Osteoblast (primary cell): ENCODE results near the gene CDKN2C. TPM values are rescaled to one million over a fixed set of nuclear protein-coding genes. Genes with fewer than 3 reads are reported as not detected.

Source experiments
- DNase-seq: peaks from one replicate; pipeline ENCODE4 v3.0.0; 2011; ENCODE audit warnings: low spot score, mixed read lengths; ENCODE audit not compliant: insufficient read length; ENCODE audit errors: missing footprints
- H2AFZ ChIP-seq: 2 replicates; pipeline ENCODE4 v1.6.0; 2011; ENCODE audit warnings: mild to moderate bottlenecking, low read length
- H3K27ac ChIP-seq: 2 replicates; pipeline ENCODE4 v1.5.1; 2011; ENCODE audit warnings: mild to moderate bottlenecking, low read depth, low read length, moderate library complexity
- H3K27me3 ChIP-seq: 2 replicates; pipeline ENCODE4 v1.6.0; 2012; ENCODE audit warnings: mild to moderate bottlenecking, control low read depth, inconsistent platforms, low read length, moderate library complexity; ENCODE audit not compliant: insufficient read depth
- H3K36me3 ChIP-seq: 2 replicates; pipeline ENCODE4 v1.5.1; 2011; ENCODE audit warnings: mild to moderate bottlenecking, low read length, control low read depth, moderate library complexity; ENCODE audit not compliant: insufficient read depth
- H3K4me1 ChIP-seq: 2 replicates; pipeline ENCODE4 v1.5.1; 2011; ENCODE audit warnings: mild to moderate bottlenecking, low read length, control low read depth, moderate library complexity; ENCODE audit not compliant: insufficient read depth
- H3K4me2 ChIP-seq: 2 replicates; pipeline ENCODE4 v1.6.0; 2011; ENCODE audit warnings: mild to moderate bottlenecking, low read length; ENCODE audit not compliant: insufficient read depth
- H3K4me3 ChIP-seq: fragments of 200-600 bp; sonication (generic); 3 replicates; pipeline ENCODE4 v1.5.1; 2012; ENCODE audit warnings: mild to moderate bottlenecking, low read length, inconsistent platforms; ENCODE audit not compliant: insufficient read depth
- H3K79me2 ChIP-seq: 2 replicates; pipeline ENCODE4 v1.6.0; 2012; ENCODE audit warnings: mild to moderate bottlenecking, low read length, control low read depth, inconsistent platforms; ENCODE audit not compliant: insufficient read depth
- H3K9me3 ChIP-seq: 2 replicates; pipeline ENCODE4 v1.5.1; 2011; ENCODE audit warnings: low read depth, low read length, control low read depth
- H4K20me1 ChIP-seq: 2 replicates; pipeline ENCODE4 v1.6.0; 2012; ENCODE audit warnings: mild to moderate bottlenecking, low read length, control low read depth; ENCODE audit not compliant: insufficient read depth
- total RNA-seq: library from RNA; depleted of rRNA; stranded (reverse); fragments of >200 nt; gene quantifications from 2 replicates; pipeline ENCODE4 v1.2.3, GENCODE V29; 2012
- TF ChIP-seq, protein P1 (sequence below): IDR thresholded peaks from 2 replicates; pipeline ENCODE4 v1.5.1; 2011; ENCODE audit warnings: mild to moderate bottlenecking, low read depth, low read length, moderate library complexity; ENCODE audit errors: extremely low read depth

The CDKN2C gene
- total RNA-seq, 1 donor: 34.4 TPM

GRCh38 chr1:50972766-50973165 lies 2.7 kb downstream of the CDKN2C start:
- Histone ChIP-seq H2AFZ (peak overlapping the region; percentile 54), H3K9me3 (no peaks in the 10 kb centered on the region), H3K36me3 (no peaks in the 10 kb centered on the region), H3K79me2 (peaks cover 77% of the 10 kb centered on the region), H3K27ac (peak overlapping the region; percentile 44), H3K4me1 (peaks cover 25% of the 10 kb centered on the region), H3K4me2 (peak overlapping the region; percentile 99), H4K20me1 (no peaks in the 10 kb centered on the region), H3K27me3 (no peaks in the 10 kb centered on the region), H3K4me3 (peak overlapping the region; percentile 44)
- no peak for DNase-seq
- TF ChIP-seq, protein P1, sequence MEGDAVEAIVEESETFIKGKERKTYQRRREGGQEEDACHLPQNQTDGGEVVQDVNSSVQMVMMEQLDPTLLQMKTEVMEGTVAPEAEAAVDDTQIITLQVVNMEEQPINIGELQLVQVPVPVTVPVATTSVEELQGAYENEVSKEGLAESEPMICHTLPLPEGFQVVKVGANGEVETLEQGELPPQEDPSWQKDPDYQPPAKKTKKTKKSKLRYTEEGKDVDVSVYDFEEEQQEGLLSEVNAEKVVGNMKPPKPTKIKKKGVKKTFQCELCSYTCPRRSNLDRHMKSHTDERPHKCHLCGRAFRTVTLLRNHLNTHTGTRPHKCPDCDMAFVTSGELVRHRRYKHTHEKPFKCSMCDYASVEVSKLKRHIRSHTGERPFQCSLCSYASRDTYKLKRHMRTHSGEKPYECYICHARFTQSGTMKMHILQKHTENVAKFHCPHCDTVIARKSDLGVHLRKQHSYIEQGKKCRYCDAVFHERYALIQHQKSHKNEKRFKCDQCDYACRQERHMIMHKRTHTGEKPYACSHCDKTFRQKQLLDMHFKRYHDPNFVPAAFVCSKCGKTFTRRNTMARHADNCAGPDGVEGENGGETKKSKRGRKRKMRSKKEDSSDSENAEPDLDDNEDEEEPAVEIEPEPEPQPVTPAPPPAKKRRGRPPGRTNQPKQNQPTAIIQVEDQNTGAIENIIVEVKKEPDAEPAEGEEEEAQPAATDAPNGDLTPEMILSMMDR: no peak

DNA sequence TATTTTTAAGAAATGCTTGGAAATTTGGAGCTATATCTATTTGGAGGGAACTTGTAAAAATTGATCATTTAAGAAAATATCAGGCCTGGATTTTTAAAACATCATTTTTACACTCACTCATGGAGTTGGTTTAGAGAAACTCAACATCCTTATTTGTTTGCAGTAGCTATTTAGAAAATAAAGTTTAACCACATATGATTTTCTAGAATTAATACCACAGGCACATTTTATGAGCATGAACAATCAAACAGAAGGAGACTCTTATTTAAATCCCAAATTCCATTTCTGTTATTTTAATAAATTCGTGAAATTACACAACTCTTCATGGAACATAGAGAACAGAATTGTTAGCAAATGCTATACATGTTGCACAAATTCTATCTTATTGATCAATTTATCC lies 3.2 kb downstream of the CDKN2C start:
- peak overlapping the region; percentile 33 for H3K4me3 ChIP-seq
- DNase-seq: no peak
- peaks cover 80% of the 10 kb centered on the region for H3K79me2 ChIP-seq
- no peaks in the 10 kb centered on the region for H3K36me3 ChIP-seq
- peak overlapping the region; percentile 8 for H2AFZ ChIP-seq
- H3K9me3 ChIP-seq: no peaks in the 10 kb centered on the region
- H3K4me2 ChIP-seq: peak overlapping the region; percentile 99
- peaks cover 25% of the 10 kb centered on the region for H3K4me1 ChIP-seq
- H4K20me1 ChIP-seq: no peaks in the 10 kb centered on the region
- H3K27me3 ChIP-seq: no peaks in the 10 kb centered on the region
- TF ChIP-seq, protein P1: no peak
- H3K27ac ChIP-seq: peak overlapping the region; percentile 44

DNA sequence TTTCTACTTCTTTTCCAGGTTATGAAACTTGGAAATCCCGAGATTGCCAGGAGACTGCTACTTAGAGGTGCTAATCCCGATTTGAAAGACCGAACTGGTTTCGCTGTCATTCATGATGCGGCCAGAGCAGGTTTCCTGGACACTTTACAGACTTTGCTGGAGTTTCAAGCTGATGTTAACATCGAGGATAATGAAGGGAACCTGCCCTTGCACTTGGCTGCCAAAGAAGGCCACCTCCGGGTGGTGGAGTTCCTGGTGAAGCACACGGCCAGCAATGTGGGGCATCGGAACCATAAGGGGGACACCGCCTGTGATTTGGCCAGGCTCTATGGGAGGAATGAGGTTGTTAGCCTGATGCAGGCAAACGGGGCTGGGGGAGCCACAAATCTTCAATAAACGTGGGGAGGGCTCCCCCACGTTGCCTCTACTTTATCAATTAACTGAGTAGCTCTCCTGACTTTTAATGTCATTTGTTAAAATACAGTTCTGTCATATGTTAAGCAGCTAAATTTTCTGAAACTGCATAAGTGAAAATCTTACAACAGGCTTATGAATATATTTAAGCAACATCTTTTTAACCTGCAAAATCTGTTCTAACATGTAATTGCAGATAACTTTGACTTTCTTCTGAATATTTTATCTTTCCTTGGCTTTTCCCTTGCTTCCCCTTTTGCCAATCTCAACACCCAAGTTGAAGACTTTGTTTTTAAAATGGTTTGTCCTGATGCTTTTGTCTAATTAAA lies 4.0 kb downstream of the CDKN2C start:
- peak overlapping the region; percentile 99 for H3K4me2 ChIP-seq
- H3K4me1 ChIP-seq: peaks cover 25% of the 10 kb centered on the region
- TF ChIP-seq, protein P1: no peak
- no peaks in the 10 kb centered on the region for H3K9me3 ChIP-seq
- no peaks in the 10 kb centered on the region for H4K20me1 ChIP-seq
- H3K27me3 ChIP-seq: no peaks in the 10 kb centered on the region
- DNase-seq: no peak
- H3K79me2 ChIP-seq: peaks cover 84% of the 10 kb centered on the region
- H3K27ac ChIP-seq: peak overlapping the region; percentile 44
- H3K4me3 ChIP-seq: peak overlapping the region; percentile 33
- no peaks in the 10 kb centered on the region for H3K36me3 ChIP-seq
- H2AFZ ChIP-seq: peak overlapping the region; percentile 82

DNA sequence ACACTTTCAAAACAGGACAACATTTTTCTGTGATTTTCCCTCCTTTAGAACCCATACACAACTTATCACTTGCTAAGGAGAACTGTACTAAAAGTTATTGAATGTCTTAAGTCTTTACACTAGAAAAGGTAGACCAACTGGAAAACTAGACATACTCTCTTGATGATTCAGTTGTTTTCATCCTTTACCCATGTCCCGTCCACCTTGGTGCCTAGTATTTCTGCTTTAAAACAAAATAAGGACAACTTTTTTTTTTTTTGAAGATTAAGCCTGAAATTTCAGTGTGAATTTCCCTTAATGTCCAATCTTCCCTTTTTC lies 4.5 kb downstream of the CDKN2C start:
- Histone ChIP-seq H4K20me1 (no peaks in the 10 kb centered on the region), H3K9me3 (no peaks in the 10 kb centered on the region), H3K4me1 (peaks cover 27% of the 10 kb centered on the region), H3K27me3 (no peaks in the 10 kb centered on the region), H2AFZ (peak overlapping the region; percentile 82), H3K36me3 (no peaks in the 10 kb centered on the region), H3K79me2 (peaks cover 84% of the 10 kb centered on the region), H3K27ac (peak overlapping the region; percentile 44), H3K4me3 (no peak overlapping the region), H3K4me2 (peak overlapping the region; percentile 99)
- TF ChIP-seq, protein P1: no peak
- no peak for DNase-seq
